Measurements from ENCODE around the gene UNCX.

Gene UNCX

DNA sequence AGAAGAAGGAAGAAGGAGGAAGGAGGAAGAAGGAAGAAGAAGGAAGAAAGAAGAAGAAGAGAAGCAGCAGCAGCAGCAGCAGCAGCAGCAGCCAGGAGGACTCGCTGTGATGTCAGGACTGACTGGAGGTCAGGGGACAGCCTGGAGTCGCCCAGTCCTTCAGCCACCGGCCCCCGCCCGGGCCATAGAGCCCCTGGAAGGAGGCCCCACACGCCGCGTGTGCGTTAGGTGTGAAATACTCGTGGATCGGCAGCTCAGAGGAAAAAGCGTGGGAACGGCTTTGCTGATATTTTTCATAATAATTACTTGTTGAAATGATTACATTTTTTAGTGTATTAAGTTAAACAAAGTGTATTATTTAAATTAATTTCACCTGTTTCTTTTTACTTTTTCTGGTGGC lies 48.4 kb downstream of the UNCX start:
- no peak for FAIRE-seq

DNA sequence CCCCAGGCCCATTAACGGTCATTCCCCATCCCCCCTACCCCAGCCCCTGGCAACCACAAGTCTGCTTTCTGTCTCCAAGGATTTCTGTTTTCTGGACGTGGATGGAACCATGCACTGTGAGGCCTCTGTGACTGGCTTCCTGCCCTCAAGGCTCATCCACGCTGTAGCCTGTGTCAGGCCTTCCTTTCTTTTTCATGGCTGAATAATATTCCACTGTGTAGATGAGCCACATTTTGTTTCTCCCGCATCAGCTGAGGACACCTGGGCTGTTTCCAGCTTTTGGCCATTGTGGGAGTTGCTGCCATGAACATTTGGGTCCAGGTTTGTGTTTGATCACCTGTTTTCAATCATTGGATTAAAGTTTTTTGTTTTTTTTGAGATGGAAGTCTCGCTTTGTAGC lies 50.0 kb downstream of the UNCX start:
- FAIRE-seq: no peak

DNA sequence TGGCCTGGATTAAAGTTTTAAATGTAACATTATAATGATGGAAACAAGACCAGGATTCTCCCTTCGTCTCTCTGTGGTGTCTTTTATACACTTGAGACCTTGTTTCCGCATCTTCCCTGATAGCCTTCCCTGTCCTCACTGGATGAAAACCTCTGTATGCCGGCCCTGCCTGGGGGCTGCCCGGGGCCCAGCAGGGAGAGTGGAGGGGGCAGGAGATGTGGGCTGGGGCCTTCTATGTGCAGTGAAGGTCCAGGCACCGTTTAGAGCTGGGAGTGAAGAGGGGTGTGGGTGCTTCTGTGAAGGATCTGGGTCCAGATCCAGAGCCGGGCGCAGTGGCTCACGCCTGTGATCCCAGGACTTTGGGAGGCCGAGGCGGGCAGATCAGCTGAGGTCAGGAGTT lies 50.7 kb downstream of the UNCX start:
- no peak for FAIRE-seq

DNA sequence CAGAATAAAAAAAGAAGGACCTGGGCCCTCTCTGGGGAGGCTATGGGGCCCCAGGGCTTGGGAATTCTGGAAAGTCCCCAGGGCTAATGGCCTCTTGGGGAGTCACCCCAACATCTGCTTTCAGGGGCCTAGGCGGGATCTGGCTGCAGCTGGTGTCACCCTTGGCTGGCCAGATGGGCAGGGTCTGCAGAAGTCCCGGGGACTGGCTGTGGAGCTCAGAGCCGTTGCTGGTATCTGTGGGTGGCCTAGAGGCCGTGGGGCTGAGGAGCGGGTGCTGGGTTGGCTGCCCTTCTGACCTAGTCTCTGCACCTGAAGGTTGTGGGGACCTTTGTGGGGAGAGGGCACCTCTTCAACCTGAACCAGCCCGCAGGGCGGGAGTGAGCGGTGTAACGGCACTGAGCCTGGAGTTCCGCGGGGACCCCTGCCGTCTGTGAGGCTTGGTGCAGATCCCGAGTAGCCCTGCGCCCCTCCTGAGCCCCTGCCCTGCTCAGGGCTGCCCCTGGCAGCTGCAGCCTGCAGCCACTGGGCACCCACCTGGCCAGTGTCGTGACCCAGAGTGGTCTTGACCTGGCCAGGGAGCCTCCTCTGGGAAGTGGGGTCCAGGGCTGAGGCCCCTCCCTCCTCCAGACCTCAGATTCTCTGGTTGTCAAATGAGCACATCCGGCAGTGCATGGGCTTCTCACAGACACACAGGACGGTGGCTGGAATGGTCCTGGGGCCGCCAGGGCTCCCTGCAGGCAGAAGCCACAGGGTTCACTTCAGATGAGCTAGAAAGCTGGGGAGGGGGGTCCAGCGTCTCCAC lies 51.5 kb downstream of the UNCX start:
- FAIRE-seq: no peak

DNA sequence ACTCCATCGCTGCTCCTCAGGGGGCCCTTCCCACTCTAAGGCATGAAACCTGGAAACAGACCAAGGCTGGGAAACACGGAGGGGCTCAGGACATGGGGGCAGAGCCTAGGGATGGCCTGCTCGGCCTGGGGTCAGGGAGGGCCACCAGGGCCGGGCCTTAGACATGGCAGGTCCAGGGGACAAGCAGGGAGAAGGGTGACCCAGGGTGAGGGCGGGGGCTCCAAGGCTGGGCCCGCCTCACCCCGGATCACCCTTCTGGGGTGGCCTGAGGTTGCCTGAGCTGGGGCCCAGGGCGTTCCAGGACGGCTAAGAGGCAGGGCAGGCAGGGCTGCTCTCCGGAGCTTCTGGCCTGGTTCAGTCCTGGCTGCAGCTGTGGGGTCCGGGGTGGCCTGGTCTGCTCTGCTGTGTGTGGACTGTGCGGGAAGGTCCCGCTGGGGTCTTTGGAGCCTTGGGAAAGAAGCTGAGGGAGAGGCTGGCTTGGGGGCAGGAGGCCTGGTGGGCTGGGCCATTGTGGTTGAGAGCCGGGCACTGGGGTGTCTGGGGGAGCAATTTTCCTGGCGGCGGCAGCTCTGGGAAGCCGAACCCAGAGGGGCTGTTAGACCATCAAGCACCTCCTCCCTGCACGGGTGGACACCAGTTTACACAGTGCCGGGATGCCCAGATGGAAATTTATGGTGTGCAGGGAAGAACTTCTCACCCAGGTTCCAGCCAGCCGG lies 52.2 kb downstream of the UNCX start:
- FAIRE-seq: no peak

DNA sequence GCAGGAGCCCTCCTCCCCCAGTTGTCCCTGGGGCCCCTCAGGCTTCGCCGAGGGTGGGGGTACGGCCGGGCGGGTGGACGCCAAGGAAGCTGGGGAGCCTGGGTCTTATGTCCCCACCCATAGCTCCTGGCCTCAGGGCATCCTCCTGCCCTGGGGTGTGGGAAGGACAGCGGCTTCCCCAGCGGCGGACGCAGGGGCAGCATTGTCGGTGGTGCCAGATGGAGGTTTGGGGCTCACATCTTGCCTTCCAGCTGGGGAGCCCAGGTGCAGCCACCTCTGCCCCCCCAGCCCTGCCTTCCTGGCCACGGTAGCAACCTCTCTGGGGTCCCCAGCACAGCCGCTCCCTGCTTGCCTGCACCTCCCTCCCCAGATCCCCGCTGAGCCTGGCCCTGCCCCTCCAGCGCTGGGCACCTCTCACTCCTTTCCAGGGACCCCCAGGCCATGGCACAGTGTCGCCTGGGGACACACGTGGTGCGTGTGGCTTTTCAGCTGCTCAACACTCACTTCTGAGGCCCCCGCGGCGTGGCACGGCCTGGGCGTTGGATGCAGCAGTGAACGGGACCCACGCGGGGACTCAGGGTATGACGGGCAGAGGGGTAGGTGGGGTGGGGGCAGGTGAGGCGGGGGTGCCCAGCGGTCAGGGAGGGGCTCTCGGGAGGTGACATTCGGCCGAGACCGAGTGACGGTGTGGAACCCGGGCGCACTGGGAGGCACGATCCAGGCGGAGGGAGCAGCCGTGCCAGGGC lies 53.1 kb downstream of the UNCX start:
- no peak for FAIRE-seq

All from TTC549 (cell line).